PC-9 (cell line): Measurements from ENCODE around the gene ELAVL1.

Experiments
- CTCF ChIP-seq: fragments of 200-600 bp; sonication (generic); conservative IDR thresholded peaks from 2 replicates; pipeline ENCODE4 v1.6.1; 2017; ENCODE audit warnings: mixed run types, antibody characterized with exemption, mild to moderate bottlenecking, moderate library complexity
- EZH2 ChIP-seq: fragments of 200-600 bp; sonication (generic); IDR thresholded peaks from 2 replicates; pipeline ENCODE4 v1.8.0; 2017; ENCODE audit warnings: antibody characterized with exemption, low read depth

DNA sequence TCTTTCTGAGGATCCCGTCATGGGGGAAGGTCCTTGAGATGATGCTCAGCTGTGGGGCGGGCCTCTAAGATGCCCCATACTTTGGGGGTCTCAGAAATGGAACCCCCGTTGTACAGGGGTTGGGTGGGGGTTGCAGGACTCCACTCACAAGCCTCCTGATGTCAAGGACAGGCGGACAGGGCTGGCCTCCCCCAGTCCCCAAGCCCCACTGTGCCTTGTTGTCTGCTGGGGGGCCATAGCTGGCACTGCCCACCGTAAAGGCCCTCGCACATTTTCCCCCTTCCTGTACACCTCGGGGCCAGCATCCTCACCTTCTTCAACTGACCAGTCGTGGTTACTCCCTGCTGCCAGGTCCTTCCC, 82.6 kb downstream of the ELAVL1 start:
- TF ChIP-seq CTCF (no peak), EZH2 (no peak)
